ENCODE results near the gene KIAA0930.

- TF ChIP-seq POLR2A (IDR thresholded peaks at IDR 0.05), result no peak
- TF ChIP-seq, protein P1, sequence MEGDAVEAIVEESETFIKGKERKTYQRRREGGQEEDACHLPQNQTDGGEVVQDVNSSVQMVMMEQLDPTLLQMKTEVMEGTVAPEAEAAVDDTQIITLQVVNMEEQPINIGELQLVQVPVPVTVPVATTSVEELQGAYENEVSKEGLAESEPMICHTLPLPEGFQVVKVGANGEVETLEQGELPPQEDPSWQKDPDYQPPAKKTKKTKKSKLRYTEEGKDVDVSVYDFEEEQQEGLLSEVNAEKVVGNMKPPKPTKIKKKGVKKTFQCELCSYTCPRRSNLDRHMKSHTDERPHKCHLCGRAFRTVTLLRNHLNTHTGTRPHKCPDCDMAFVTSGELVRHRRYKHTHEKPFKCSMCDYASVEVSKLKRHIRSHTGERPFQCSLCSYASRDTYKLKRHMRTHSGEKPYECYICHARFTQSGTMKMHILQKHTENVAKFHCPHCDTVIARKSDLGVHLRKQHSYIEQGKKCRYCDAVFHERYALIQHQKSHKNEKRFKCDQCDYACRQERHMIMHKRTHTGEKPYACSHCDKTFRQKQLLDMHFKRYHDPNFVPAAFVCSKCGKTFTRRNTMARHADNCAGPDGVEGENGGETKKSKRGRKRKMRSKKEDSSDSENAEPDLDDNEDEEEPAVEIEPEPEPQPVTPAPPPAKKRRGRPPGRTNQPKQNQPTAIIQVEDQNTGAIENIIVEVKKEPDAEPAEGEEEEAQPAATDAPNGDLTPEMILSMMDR (IDR thresholded peaks at IDR 0.05), result no peak
Observed at GRCh38 chr22:45229181-45229580, 11.5 kb downstream of the KIAA0930 start.

Measured in right lobe of liver (tissue), 4 donors.